CD4-positive, CD25-positive, alpha-beta regulatory T cell (primary cell): ENCODE measurements around the gene PSME4. TPM values are rescaled to one million over a fixed set of nuclear protein-coding genes. Genes with fewer than 3 reads are reported as not detected.
A peak's percentile ranks its signal among the peaks of the same experiment; 100 is the strongest.

Experiments
- ATAC-seq, 2 donors: fragments of 150-1000 bp; cut with Tn5 transposase; one replicate each; pipeline ENCODE4 v1.10.0; 2021; ENCODE audit warnings: low read depth in 2 of 2, moderate number of reproducible peaks in 2 of 2, moderate library complexity in 1 of 2
- DNase-seq, 3 donors: peaks; one replicate each; pipeline versions ENCODE4 v3.0.0 to v3.0.0-alpha.2; 2012 to 2022; ENCODE audit warnings: mixed read lengths in 1 of 3
- H3K27ac ChIP-seq: one replicate; pipeline ENCODE4 v1.7.0; 2013; ENCODE audit warnings: mild to moderate bottlenecking, low read length; ENCODE audit not compliant: insufficient read depth, poor library complexity, severe bottlenecking
- H3K27me3 ChIP-seq: one replicate; pipeline ENCODE4 v1.7.0; 2013; ENCODE audit warnings: low read length; ENCODE audit not compliant: control insufficient read depth, insufficient read depth
- H3K36me3 ChIP-seq: one replicate; pipeline ENCODE4 v1.7.0; 2013; ENCODE audit warnings: mild to moderate bottlenecking, low read length, moderate library complexity; ENCODE audit not compliant: control insufficient read depth, insufficient read depth
- H3K4me1 ChIP-seq: 2 replicates; pipeline ENCODE4 v1.7.0; 2013; ENCODE audit warnings: mild to moderate bottlenecking, low read length; ENCODE audit not compliant: insufficient read depth, control insufficient read depth, poor library complexity, severe bottlenecking
- H3K4me3 ChIP-seq: one replicate; pipeline ENCODE4 v1.7.0; 2013; ENCODE audit warnings: low read depth, mild to moderate bottlenecking, low read length, moderate library complexity
- H3K9me3 ChIP-seq, 2 experiments: 1 replicate in 1 of 2; 2 replicates in 1 of 2; pipeline ENCODE4 v1.7.0; 2013; ENCODE audit warnings: low read length in 2 of 2, mild to moderate bottlenecking in 1 of 2, moderate library complexity in 1 of 2; ENCODE audit not compliant: control insufficient read depth in 2 of 2
- H3K27ac Mint-ChIP-seq, 3 donors: one replicate each; pipeline ENCODE4 v1.8.0; 2020 to 2022; ENCODE audit warnings: mild to moderate bottlenecking in 3 of 3, mixed read lengths in 3 of 3, moderate library complexity in 2 of 3
- H3K27me3 Mint-ChIP-seq: one replicate; pipeline ENCODE4 v1.8.0; 2022; ENCODE audit warnings: mild to moderate bottlenecking, mixed read lengths
- H3K36me3 Mint-ChIP-seq: one replicate; pipeline ENCODE4 v1.8.0; 2020; ENCODE audit warnings: mixed read lengths
- H3K4me1 Mint-ChIP-seq, 4 donors: one replicate each; pipeline ENCODE4 v1.8.0; 2020 to 2022; ENCODE audit warnings: mixed read lengths in 4 of 4, mild to moderate bottlenecking in 1 of 4
- H3K4me3 Mint-ChIP-seq, 4 donors: one replicate each; pipeline ENCODE4 v1.8.0; 2020 to 2022; ENCODE audit warnings: mild to moderate bottlenecking in 4 of 4, mixed read lengths in 4 of 4, moderate library complexity in 3 of 4
- H3K9me3 Mint-ChIP-seq, 7 donors: one replicate each; pipeline ENCODE4 v1.8.0; 2020 to 2022; ENCODE audit warnings: mixed read lengths in 7 of 7, mild to moderate bottlenecking in 3 of 7, moderate library complexity in 2 of 7
- polyA plus RNA-seq, 4 donors: library from polyadenylated mRNA; unstranded; fragments of 300-500 nt; fragmentation: Illumina TruSeq; gene quantifications; one replicate each; pipeline ENCODE4 v1.2.3, GENCODE V29; 2021
- total RNA-seq: library from RNA; stranded (reverse); gene quantifications from one replicate; pipeline ENCODE4 v1.2.3, GENCODE V29; 2022

PSME4 gene
- total and polyA plus RNA-seq, 5 donors from 2014 or later = 5.8 to 114 (median 6.6) TPM

DNA sequence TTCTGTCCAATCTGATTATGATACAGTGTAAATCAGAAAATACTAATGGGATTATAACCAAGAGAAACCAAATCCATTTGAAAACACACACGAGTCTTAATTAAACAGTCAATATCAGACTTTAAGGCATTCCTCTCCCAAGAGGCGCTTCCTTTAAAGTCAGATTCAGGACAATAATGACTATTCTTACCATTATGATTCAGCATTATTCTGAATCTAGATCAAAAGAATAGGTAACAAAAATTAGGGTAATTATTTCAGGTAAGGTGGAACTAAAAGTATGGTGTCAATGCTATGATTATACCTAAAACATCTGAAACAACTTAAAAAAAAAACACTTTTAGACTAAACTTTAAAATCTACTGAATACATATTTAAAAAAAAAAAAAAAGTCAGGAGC lies 12.3 kb downstream of the PSME4 start:
- no peak overlapping the region for H3K4me3 Mint-ChIP-seq
- Histone ChIP-seq H3K4me3 (no peak overlapping the region), H3K27ac (no peak overlapping the region), H3K9me3 (no peaks in the 10 kb centered on the region), H3K4me1 (peaks cover 6% of the 10 kb centered on the region), H3K36me3 (no peaks in the 10 kb centered on the region), H3K27me3 (no peaks in the 10 kb centered on the region)
- DNase-seq (no peak), ATAC-seq (no peak)
- H3K36me3 Mint-ChIP-seq = peaks cover 8% of the 10 kb centered on the region
- H3K9me3 Mint-ChIP-seq = peaks cover 0 to 2% (median 0%) of the 10 kb centered on the region in 7 donors
- H3K4me1 Mint-ChIP-seq = peaks cover 33 to 72% (median 43%) of the 10 kb centered on the region in 4 donors
- peak overlapping the region in 1 of 3 donors; percentile 48 for H3K27ac Mint-ChIP-seq
- H3K27me3 Mint-ChIP-seq = no peaks in the 10 kb centered on the region

DNA sequence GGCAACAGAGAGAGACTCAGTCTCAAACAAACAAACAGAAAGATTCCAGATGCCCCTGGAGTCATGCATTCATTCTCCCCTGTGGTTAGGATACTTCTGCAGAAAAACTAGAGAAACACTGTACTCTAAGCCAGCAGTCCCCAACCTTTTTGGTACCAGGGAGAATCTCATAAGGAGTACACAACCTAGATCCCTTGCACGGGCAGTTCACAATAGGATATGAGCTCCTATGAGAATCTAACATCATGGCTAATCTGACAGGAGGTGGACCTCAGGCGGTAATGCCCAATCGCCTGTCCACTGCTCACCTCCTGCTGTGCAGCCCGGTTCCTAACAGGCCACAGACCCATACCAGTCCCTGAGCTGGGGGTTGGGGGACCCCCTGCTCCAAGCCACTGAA lies 18.3 kb downstream of the PSME4 start:
- Mint-ChIP-seq H3K4me1 (peaks cover 33 to 60% (median 39%) of the 10 kb centered on the region in 4 donors), H3K27ac (no peak overlapping the region), H3K9me3 (no peaks in the 10 kb centered on the region), H3K36me3 (peaks cover 17% of the 10 kb centered on the region), H3K4me3 (peak overlapping the region in 1 of 4 donors; percentile 11), H3K27me3 (no peaks in the 10 kb centered on the region)
- ATAC-seq = no peak
- H3K4me3 ChIP-seq = no peak overlapping the region
- no peaks in the 10 kb centered on the region for H3K9me3 ChIP-seq
- H3K36me3 ChIP-seq = peaks cover 7% of the 10 kb centered on the region
- peaks cover 9% of the 10 kb centered on the region for H3K4me1 ChIP-seq
- DNase-seq = no peak
- H3K27me3 ChIP-seq = no peaks in the 10 kb centered on the region
- H3K27ac ChIP-seq = no peak overlapping the region

DNA sequence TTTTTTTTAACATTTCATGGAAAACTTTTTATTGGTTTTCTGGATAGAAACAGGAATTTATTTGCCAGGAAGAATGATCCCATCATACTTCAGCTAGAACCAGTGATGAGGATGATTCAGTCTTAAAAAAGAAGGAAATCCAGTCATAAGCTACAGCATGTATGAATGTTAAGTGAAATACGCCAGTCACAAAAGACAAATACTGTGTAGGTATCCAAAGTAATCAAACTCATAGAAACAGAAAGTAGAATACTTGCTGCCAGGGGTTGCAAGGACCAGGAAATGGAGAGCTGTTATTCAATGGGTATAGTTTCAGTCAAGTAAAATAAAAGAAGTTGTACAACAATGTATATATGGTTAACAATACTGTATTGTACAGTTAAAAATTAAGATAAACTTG lies 21.3 kb downstream of the PSME4 start:
- no peak overlapping the region for H3K27ac Mint-ChIP-seq

DNA sequence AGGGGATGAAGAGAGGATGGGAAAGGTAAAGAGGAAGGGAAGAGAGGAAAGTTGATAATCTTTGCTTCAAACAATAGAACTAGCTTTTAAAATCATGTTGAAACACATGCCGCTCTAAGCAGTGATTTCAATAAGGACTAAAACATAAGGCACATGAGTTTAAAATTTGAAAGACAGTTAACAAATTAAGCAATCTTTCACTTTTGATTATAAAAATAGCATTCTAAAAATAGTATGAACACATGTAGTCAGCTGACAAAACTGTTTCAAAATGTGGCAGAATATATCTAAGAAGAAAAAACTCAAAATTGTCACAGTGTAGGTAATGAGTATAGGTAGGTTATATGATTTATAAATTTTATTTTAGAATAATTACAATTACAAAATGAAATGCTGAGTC lies 25.3 kb downstream of the PSME4 start:
- H3K4me1 ChIP-seq = peaks cover 7% of the 10 kb centered on the region
- Mint-ChIP-seq H3K9me3 (no peaks in the 10 kb centered on the region), H3K4me1 (peaks cover 31 to 53% (median 47%) of the 10 kb centered on the region in 4 donors), H3K4me3 (peak overlapping the region in 1 of 4 donors; percentile 32), H3K27ac (peak overlapping the region; percentile 59 to 86 (median 73)), H3K27me3 (no peaks in the 10 kb centered on the region), H3K36me3 (peaks cover 42% of the 10 kb centered on the region)
- H3K36me3 ChIP-seq = peaks cover 43% of the 10 kb centered on the region
- no peak overlapping the region for H3K4me3 ChIP-seq
- ATAC-seq (no peak), DNase-seq (no peak)
- H3K27me3 ChIP-seq = no peaks in the 10 kb centered on the region
- H3K9me3 ChIP-seq = no peaks in the 10 kb centered on the region
- H3K27ac ChIP-seq = no peak overlapping the region

More for the DNA sequence above, 21.3 kb downstream of the PSME4 start:
- H3K27me3 Mint-ChIP-seq = no peaks in the 10 kb centered on the region
- peak in 2 of 3 donors; percentile 20 to 54 for DNase-seq
- H3K9me3 Mint-ChIP-seq = no peaks in the 10 kb centered on the region
- Histone ChIP-seq H3K27ac (no peak overlapping the region), H3K4me3 (no peak overlapping the region), H3K4me1 (peaks cover 16% of the 10 kb centered on the region), H3K9me3 (no peaks in the 10 kb centered on the region), H3K36me3 (peaks cover 26% of the 10 kb centered on the region), H3K27me3 (no peaks in the 10 kb centered on the region)
- peak in 1 of 2 donors; percentile 50 for ATAC-seq
- H3K4me1 Mint-ChIP-seq = peaks cover 39 to 62% (median 54%) of the 10 kb centered on the region in 4 donors
- no peak overlapping the region for H3K4me3 Mint-ChIP-seq
- peaks cover 34% of the 10 kb centered on the region for H3K36me3 Mint-ChIP-seq

DNA sequence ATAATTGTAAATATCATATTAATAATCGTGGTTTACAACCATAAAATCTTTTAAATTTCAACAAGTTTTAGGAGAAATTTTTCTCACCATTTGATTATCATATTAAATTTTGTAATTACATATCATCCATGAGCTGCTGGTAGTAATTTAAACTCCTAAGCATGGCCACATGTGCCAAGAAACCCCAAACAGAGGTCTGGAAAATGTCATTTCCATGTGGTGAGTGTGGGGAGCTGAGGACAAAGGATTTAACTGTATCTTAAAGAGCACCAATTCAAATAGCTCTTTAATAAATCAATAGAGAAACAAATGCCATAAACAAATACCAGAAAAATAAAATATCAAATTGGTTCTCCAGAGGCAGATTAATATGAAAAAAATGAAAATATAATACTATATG lies 26.3 kb downstream of the PSME4 start:
- Mint-ChIP-seq H3K27ac (no peak overlapping the region), H3K4me1 (peaks cover 28 to 50% (median 40%) of the 10 kb centered on the region in 4 donors), H3K36me3 (peaks cover 47% of the 10 kb centered on the region), H3K27me3 (no peaks in the 10 kb centered on the region), H3K9me3 (no peaks in the 10 kb centered on the region), H3K4me3 (no peak overlapping the region)
- H3K27me3 ChIP-seq = no peaks in the 10 kb centered on the region
- H3K4me3 ChIP-seq = no peak overlapping the region
- DNase-seq = no peak
- peaks cover 7% of the 10 kb centered on the region for H3K4me1 ChIP-seq
- peaks cover 53% of the 10 kb centered on the region for H3K36me3 ChIP-seq
- H3K27ac ChIP-seq = no peak overlapping the region
- no peak for ATAC-seq
- no peaks in the 10 kb centered on the region for H3K9me3 ChIP-seq

DNA sequence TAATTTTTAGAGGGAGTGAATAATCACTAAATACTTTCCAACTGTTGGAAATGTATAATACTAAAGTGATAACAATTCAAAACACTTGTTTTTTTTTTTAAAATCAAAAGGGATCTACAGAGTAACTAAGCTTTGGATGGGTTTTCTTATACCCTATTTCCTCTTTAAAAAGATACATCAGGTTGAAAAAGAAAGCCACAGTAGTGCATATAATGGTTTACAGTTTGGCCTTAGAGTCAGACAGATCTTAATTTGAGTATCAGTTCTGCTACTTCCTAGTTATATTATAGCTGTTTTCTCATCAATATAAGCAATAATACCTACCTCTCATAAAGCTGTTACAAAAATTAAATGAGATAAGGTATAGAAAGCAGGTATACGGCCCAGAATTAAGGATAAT lies 28.5 kb downstream of the PSME4 start:
- Histone ChIP-seq H3K4me1 (peaks cover 7% of the 10 kb centered on the region), H3K27me3 (no peaks in the 10 kb centered on the region), H3K4me3 (no peak overlapping the region), H3K36me3 (peaks cover 63% of the 10 kb centered on the region), H3K27ac (no peak overlapping the region), H3K9me3 (no peaks in the 10 kb centered on the region)
- no peak for ATAC-seq
- H3K27ac Mint-ChIP-seq = no peak overlapping the region
- H3K27me3 Mint-ChIP-seq = no peaks in the 10 kb centered on the region
- peaks cover 41% of the 10 kb centered on the region for H3K36me3 Mint-ChIP-seq
- DNase-seq = no peak
- no peaks in the 10 kb centered on the region for H3K9me3 Mint-ChIP-seq
- no peak overlapping the region for H3K4me3 Mint-ChIP-seq
- peaks cover 18 to 37% (median 31%) of the 10 kb centered on the region in 4 donors for H3K4me1 Mint-ChIP-seq

DNA sequence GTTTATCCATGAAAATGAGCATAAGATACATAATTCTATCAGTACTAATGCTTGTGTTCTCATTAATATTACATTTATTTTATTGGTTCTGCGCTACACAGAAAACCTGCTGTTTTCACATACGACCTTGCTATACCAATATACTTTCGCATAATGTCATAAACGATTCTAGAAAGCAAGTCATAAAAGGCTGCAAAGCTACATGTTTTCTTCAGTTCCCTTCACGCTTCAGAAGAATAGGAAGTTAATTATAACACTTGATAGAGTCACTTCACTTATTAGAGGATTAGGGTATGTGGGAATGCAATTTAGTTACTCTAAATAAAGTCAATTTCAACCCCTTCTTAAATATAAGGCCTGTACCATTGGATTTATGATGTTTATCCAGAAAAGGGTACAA lies 29.0 kb downstream of the PSME4 start:
- no peaks in the 10 kb centered on the region for H3K9me3 ChIP-seq
- Mint-ChIP-seq H3K4me1 (peaks cover 16 to 43% (median 31%) of the 10 kb centered on the region in 4 donors), H3K36me3 (peaks cover 40% of the 10 kb centered on the region)

DNA sequence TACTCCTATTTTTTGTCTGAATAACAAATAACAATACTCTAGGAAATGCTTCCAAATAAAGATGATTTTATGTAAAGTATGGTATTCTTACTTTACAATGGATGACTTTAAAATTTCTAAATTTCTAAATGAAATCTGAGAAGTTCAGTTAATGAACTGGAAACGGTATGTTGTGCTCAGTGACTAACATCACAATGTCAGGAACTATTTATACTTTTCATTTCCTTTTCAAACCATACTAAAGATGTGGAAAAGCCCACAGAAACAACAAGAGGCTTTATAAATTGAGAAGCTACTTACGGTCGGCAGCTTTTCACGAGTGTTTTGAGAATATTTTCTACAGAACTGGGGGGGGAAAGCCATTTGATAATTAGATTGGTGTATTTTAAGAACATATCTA lies 31.1 kb downstream of the PSME4 start:
- peaks cover 68% of the 10 kb centered on the region for H3K36me3 ChIP-seq
- Mint-ChIP-seq H3K4me3 (no peak overlapping the region), H3K9me3 (no peaks in the 10 kb centered on the region), H3K27ac (no peak overlapping the region), H3K4me1 (peaks cover 9 to 29% (median 15%) of the 10 kb centered on the region in 4 donors), H3K27me3 (no peaks in the 10 kb centered on the region), H3K36me3 (peaks cover 31% of the 10 kb centered on the region)
- H3K4me3 ChIP-seq = no peak overlapping the region
- H3K27ac ChIP-seq = no peak overlapping the region
- DNase-seq = no peak
- no peaks in the 10 kb centered on the region for H3K4me1 ChIP-seq
- H3K27me3 ChIP-seq = no peaks in the 10 kb centered on the region
- ATAC-seq = no peak
- no peaks in the 10 kb centered on the region for H3K9me3 ChIP-seq

More for the DNA sequence above, 29.0 kb downstream of the PSME4 start:
- Mint-ChIP-seq H3K9me3 (no peaks in the 10 kb centered on the region), H3K4me3 (no peak overlapping the region), H3K27ac (no peak overlapping the region), H3K27me3 (no peaks in the 10 kb centered on the region)
- H3K27ac ChIP-seq = no peak overlapping the region
- no peak for DNase-seq
- peaks cover 7% of the 10 kb centered on the region for H3K4me1 ChIP-seq
- H3K36me3 ChIP-seq = peaks cover 61% of the 10 kb centered on the region
- no peak for ATAC-seq
- H3K27me3 ChIP-seq = no peaks in the 10 kb centered on the region
- no peak overlapping the region for H3K4me3 ChIP-seq
